SK-N-SH (cell line): ENCODE measurements around the gene SETBP1. TPM values are rescaled to one million over a fixed set of nuclear protein-coding genes. Genes with fewer than 3 reads are reported as not detected.

Experiments used
- CTCF ChIA-PET: fragments of 300-600, 350-600 bp; formaldehyde crosslinking; extraction: SDS; loops from one replicate; lab custom pipeline; 2021; lab: Yijun Ruan, JAX
- POLR2A ChIA-PET: fragments of 350-600 bp; sonication (Branson Sonifier 250); formaldehyde crosslinking; extraction: SDS; loops from one replicate; lab custom pipeline; 2020; ENCODE audit warnings: antibody characterized with exemption, inconsistent platforms; lab: Yijun Ruan, JAX
- DNase-seq: peaks from one replicate; pipeline ENCODE4 v3.0.0; 2012
- H2AFZ ChIP-seq: fragments of 200-600 bp; sonication (generic); 2 replicates; pipeline ENCODE4 v1.8.1; 2016; ENCODE audit warnings: antibody characterized with exemption, mild to moderate bottlenecking, low read depth
- H3F3A ChIP-seq: fragments of 200-600 bp; sonication (generic); replicated peaks from 2 replicates; pipeline ENCODE3; 2016; ENCODE audit warnings: antibody characterized with exemption, mild to moderate bottlenecking; ENCODE audit not compliant: insufficient read depth
- H3K27ac ChIP-seq, 2 experiments: fragments of 200-500 bp in 1 of 2; fragments of 200-600 bp in 1 of 2; sonication (Bioruptor generic) in 1 of 2; sonication (generic), shearing (Covaris generic) in 1 of 2; 2 replicates each; pipeline versions ENCODE4 v1.5.1 to v1.6.1; 2014 to 2016; ENCODE audit warnings: low read depth in 2 of 2, inconsistent platforms in 1 of 2, low read length in 1 of 2, mild to moderate bottlenecking in 1 of 2, mixed read lengths in 1 of 2
- H3K27me3 ChIP-seq: fragments of 200-600 bp; sonication (generic), shearing (Covaris generic); 2 replicates; pipeline ENCODE4 v1.6.1; 2016; ENCODE audit warnings: mixed run types; ENCODE audit not compliant: insufficient read depth
- H3K36me3 ChIP-seq, 2 experiments: fragments of 200-500 bp in 1 of 2; fragments of 200-600 bp in 1 of 2; sonication (Bioruptor generic) in 1 of 2; sonication (generic) in 1 of 2; replicated peaks in 1 of 2; 2 replicates each; pipeline versions ENCODE3 to v1.5.1; 2014 to 2016; ENCODE audit warnings: low read length in 1 of 2, mild to moderate bottlenecking in 1 of 2; ENCODE audit not compliant: insufficient read depth in 2 of 2, control insufficient read depth in 1 of 2
- H3K4me1 ChIP-seq, 2 experiments: fragments of 200-500 bp in 1 of 2; fragments of 200-600 bp in 1 of 2; sonication (Bioruptor generic) in 1 of 2; sonication (generic), shearing (Covaris generic) in 1 of 2; 2 replicates each; pipeline versions ENCODE4 v1.5.1 to v1.6.1; 2014 to 2016; ENCODE audit warnings: low read depth in 1 of 2, low read length in 1 of 2, mixed run types in 1 of 2; ENCODE audit not compliant: insufficient read depth in 2 of 2, control insufficient read depth in 1 of 2
- H3K4me2 ChIP-seq: fragments of 200-600 bp; sonication (generic), shearing (Covaris generic); 2 replicates; pipeline ENCODE4 v1.6.1; 2017; ENCODE audit warnings: mixed run types
- H3K4me3 ChIP-seq, 2 experiments: fragments of 200-500 bp in 1 of 2; fragments of 200-600 bp in 1 of 2; sonication (Bioruptor generic) in 1 of 2; sonication (generic), shearing (Covaris generic) in 1 of 2; 2 replicates each; pipeline versions ENCODE4 v1.5.1 to v1.8.1; 2014 to 2016; ENCODE audit warnings: low read depth in 2 of 2, inconsistent platforms in 1 of 2, low read length in 1 of 2, mild to moderate bottlenecking in 1 of 2, mixed read lengths in 1 of 2, moderate library complexity in 1 of 2
- H3K79me2 ChIP-seq: fragments of 200-600 bp; sonication (generic); 2 replicates; pipeline ENCODE4 v1.8.1; 2017; ENCODE audit warnings: mild to moderate bottlenecking; ENCODE audit not compliant: insufficient read depth
- H3K9ac ChIP-seq: fragments of 200-600 bp; sonication (generic); 2 replicates; pipeline ENCODE4 v1.6.1; 2017; ENCODE audit warnings: mixed run types
- H3K9me2 ChIP-seq: fragments of 200-600 bp; sonication (generic); 2 replicates; pipeline ENCODE4 v1.6.1; 2017; ENCODE audit warnings: mixed run types
- H3K9me3 ChIP-seq: fragments of 200-600 bp; sonication (generic); 2 replicates; pipeline ENCODE4 v1.6.1; 2017; ENCODE audit warnings: mixed run types, mild to moderate bottlenecking, moderate library complexity
- H4K20me1 ChIP-seq: fragments of 200-600 bp; sonication (generic); 2 replicates; pipeline ENCODE4 v1.6.1; 2017; ENCODE audit warnings: mild to moderate bottlenecking, mixed run types; ENCODE audit not compliant: insufficient read depth
- CHD2 ChIP-seq: fragments of 150-350 bp; IDR thresholded peaks from 2 replicates; pipeline ENCODE4 v1.6.1; 2018; ENCODE audit warnings: low read length; ENCODE audit not compliant: partially characterized antibody
- EP300 ChIP-seq, 2 experiments: IDR thresholded peaks; 2 replicates each; pipeline versions ENCODE4 v1.4.0 to v1.6.1; 2012; ENCODE audit warnings: borderline replicate concordance in 1 of 2, low read depth in 1 of 2, low read length in 1 of 2
- EZH2phosphoT487 ChIP-seq: fragments of 200-600 bp; sonication (generic); IDR thresholded peaks from 2 replicates; pipeline ENCODE4 v1.6.1; 2017; ENCODE audit warnings: low read depth, mixed run types, mild to moderate bottlenecking, antibody characterized with exemption, moderate library complexity, borderline replicate concordance
- FOSL2 ChIP-seq: IDR thresholded peaks from 2 replicates; pipeline ENCODE4 v1.4.0; 2012; ENCODE audit warnings: low read depth, mild to moderate bottlenecking, moderate library complexity, borderline replicate concordance
- FOXJ3 ChIP-seq: sonication (generic); formaldehyde crosslinking; IDR thresholded peaks from 2 replicates; pipeline ENCODE4 v1.5.1; 2020; ENCODE audit warnings: mild to moderate bottlenecking, missing genetic modification reagents
- FOXM1 ChIP-seq: IDR thresholded peaks from 2 replicates; pipeline ENCODE4 v1.4.0; 2012; ENCODE audit warnings: low read depth, mild to moderate bottlenecking
- GABPA ChIP-seq: IDR thresholded peaks from 2 replicates; pipeline ENCODE4 v1.4.0; 2012; ENCODE audit warnings: low read depth, mild to moderate bottlenecking
- MXI1 ChIP-seq: IDR thresholded peaks from 2 replicates; pipeline ENCODE4 v1.6.1; 2012; ENCODE audit warnings: mild to moderate bottlenecking, low read depth, low read length, improper control_type of control experiment
- NRF1 ChIP-seq: IDR thresholded peaks from 2 replicates; pipeline ENCODE4 v1.6.1; 2012; ENCODE audit warnings: low read depth, mild to moderate bottlenecking, low read length
- RFX5 ChIP-seq: IDR thresholded peaks from 2 replicates; pipeline ENCODE4 v1.6.1; 2012; ENCODE audit warnings: mild to moderate bottlenecking, improper control_type of control experiment, low read length
- SIN3A ChIP-seq: IDR thresholded peaks from 2 replicates; pipeline ENCODE4 v1.6.1; 2012; ENCODE audit warnings: low read depth, mild to moderate bottlenecking, low read length, moderate library complexity, borderline replicate concordance
- TAF1 ChIP-seq: IDR thresholded peaks from 2 replicates; pipeline ENCODE4 v1.6.1; 2012; ENCODE audit warnings: low read depth, mild to moderate bottlenecking, low read length, moderate library complexity, borderline replicate concordance
- TEAD4 ChIP-seq: IDR thresholded peaks from 2 replicates; pipeline ENCODE4 v1.4.0; 2012; ENCODE audit warnings: mild to moderate bottlenecking, borderline replicate concordance; ENCODE audit not compliant: insufficient read depth
- WGBS: methylation state at CpG from one replicate; pipeline ENCODE4 v1.1.6; 2017; ENCODE audit warnings: low lambda C conversion rate; 5-methylcytosine and 5-hydroxymethylcytosine counted together
- polyA plus RNA-seq, 3 experiments: library from polyadenylated mRNA; depleted of rRNA; stranded (reverse); fragments of >200 nt; gene quantifications; 2 replicates each; pipeline ENCODE4 v1.2.3, GENCODE V29; 2012
- TF ChIP-seq, protein P1 (sequence below): fragments of 150-350 bp; IDR thresholded peaks from 2 replicates; pipeline ENCODE4 v1.6.1; 2016; ENCODE audit warnings: mild to moderate bottlenecking, low read depth, low read length
- TF ChIP-seq, protein P2 (sequence below): IDR thresholded peaks from 2 replicates; pipeline ENCODE4 v1.4.0; 2012; ENCODE audit warnings: low read depth, borderline replicate concordance
- TF ChIP-seq, protein P3 (sequence below): IDR thresholded peaks from 2 replicates; pipeline ENCODE4; 2012

The SETBP1 gene
- polyA plus RNA-seq, 1 of the 3 experiments (the other 2 are of a cell fraction): 3.0 TPM

DNA sequence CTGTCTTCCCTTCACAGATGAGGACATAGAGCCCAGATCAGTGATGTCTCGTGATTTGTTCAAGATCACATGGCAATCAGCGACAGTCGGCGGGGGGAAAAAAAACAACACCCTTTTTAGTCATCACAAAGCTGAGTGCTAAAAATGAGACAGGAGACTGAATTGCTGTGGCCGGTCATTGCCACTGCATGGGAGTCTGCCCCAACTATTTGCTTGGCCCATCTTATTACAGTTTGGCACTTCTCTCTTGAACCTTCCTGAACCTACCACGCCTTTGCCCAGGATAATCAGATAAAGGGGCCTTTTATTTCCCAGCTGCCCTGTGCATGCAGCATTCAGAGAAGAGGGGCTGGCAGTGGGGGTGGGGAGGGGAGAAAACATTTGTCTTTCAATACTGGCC is 42.7 kb downstream of the SETBP1 start:
- Histone ChIP-seq H2AFZ (no peak overlapping the region; the same call in 1 of the 2 replicates), H3K9ac (no peak overlapping the region), H4K20me1 (no peaks in the 10 kb centered on the region), H3K4me1 (peaks cover 9 to 33% of the 10 kb centered on the region in 2 experiments), H3K9me2 (no peaks in the 10 kb centered on the region), H3K9me3 (no peaks in the 10 kb centered on the region), H3K79me2 (0 out of 2 replicates have a peak, but pooled peaks cover 22% of the 10 kb centered on the region), H3F3A (no peaks in the 10 kb centered on the region), H3K27me3 (no peaks in the 10 kb centered on the region), H3K36me3 (no peaks in the 10 kb centered on the region), H3K4me3 (no peak overlapping the region), H3K27ac (no peak overlapping the region), H3K4me2 (no peak overlapping the region)
- WGBS: 97% methylated on average over 6 of the region's 6 CpGs
- no peak for DNase-seq
- TF ChIP-seq GABPA (no peak), RFX5 (no peak), EP300 (IDR thresholded peaks at IDR 0.05; ENCODE audit: borderline replicate concordance in 1 of 2, low read depth in 1 of 2, low read length in 1 of 2) (no peak), NRF1 (no peak), FOXM1 (no peak), TEAD4 (no peak), EZH2phosphoT487 (no peak), TAF1 (no peak), FOXJ3 (CRISPR knock-in tag) (no peak), SIN3A (no peak), CHD2 (no peak), FOSL2 (no peak), MXI1 (no peak)
- TF ChIP-seq, protein P1, sequence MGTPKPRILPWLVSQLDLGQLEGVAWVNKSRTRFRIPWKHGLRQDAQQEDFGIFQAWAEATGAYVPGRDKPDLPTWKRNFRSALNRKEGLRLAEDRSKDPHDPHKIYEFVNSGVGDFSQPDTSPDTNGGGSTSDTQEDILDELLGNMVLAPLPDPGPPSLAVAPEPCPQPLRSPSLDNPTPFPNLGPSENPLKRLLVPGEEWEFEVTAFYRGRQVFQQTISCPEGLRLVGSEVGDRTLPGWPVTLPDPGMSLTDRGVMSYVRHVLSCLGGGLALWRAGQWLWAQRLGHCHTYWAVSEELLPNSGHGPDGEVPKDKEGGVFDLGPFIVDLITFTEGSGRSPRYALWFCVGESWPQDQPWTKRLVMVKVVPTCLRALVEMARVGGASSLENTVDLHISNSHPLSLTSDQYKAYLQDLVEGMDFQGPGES: no peak
- TF ChIP-seq, protein P2, sequence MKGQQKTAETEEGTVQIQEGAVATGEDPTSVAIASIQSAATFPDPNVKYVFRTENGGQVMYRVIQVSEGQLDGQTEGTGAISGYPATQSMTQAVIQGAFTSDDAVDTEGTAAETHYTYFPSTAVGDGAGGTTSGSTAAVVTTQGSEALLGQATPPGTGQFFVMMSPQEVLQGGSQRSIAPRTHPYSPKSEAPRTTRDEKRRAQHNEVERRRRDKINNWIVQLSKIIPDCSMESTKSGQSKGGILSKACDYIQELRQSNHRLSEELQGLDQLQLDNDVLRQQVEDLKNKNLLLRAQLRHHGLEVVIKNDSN: no peak
- TF ChIP-seq, protein P3, sequence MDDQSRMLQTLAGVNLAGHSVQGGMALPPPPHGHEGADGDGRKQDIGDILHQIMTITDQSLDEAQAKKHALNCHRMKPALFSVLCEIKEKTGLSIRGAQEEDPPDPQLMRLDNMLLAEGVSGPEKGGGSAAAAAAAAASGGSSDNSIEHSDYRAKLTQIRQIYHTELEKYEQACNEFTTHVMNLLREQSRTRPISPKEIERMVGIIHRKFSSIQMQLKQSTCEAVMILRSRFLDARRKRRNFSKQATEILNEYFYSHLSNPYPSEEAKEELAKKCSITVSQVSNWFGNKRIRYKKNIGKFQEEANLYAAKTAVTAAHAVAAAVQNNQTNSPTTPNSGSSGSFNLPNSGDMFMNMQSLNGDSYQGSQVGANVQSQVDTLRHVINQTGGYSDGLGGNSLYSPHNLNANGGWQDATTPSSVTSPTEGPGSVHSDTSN: no peak
- ChIA-PET POLR2A (no interaction called here), CTCF (no interaction called here)
